SK-N-MC (cell line): ENCODE data around the gene SLC5A11.
A peak's percentile ranks its signal among the peaks of the same experiment; 100 is the strongest.

Source experiments
- DNase-seq: peaks from one replicate; pipeline ENCODE4 v3.0.0-alpha.2; 2011; ENCODE audit warnings: low read depth, low spot score
- H3K27ac ChIP-seq: fragments of 200-600 bp; sonication (generic); 2 replicates; pipeline ENCODE4 v1.5.1; 2016; ENCODE audit warnings: mixed run types
- H3K36me3 ChIP-seq: fragments of 200-600 bp; sonication (generic); 2 replicates; pipeline ENCODE4 v1.6.1; 2017; ENCODE audit warnings: antibody characterized with exemption, low read length, mixed read lengths; ENCODE audit not compliant: insufficient read depth
- H3K4me3 ChIP-seq: fragments of 200-600 bp; sonication (generic); 2 replicates; pipeline ENCODE4 v1.5.1; 2016
- H3K9ac ChIP-seq: fragments of 200-600 bp; sonication (generic); 2 replicates; pipeline ENCODE4 v1.8.0; 2017; ENCODE audit warnings: mixed run types, mixed read lengths; ENCODE audit not compliant: insufficient read length
- H3K9me3 ChIP-seq: fragments of 200-600 bp; sonication (generic); 2 replicates; pipeline ENCODE4 v1.6.1; 2017; ENCODE audit warnings: low read depth, mild to moderate bottlenecking, antibody characterized with exemption, low read length, moderate library complexity, mixed read lengths
- EZH2 ChIP-seq: fragments of 200-600 bp; sonication (generic); IDR thresholded peaks from one replicate; pipeline ENCODE4 v1.6.1; 2017; ENCODE audit warnings: antibody characterized with exemption
- FOXP2 ChIP-seq: optimal IDR thresholded peaks from 2 replicates; pipeline ENCODE3; 2011; ENCODE audit warnings: mild to moderate bottlenecking, moderate library complexity; ENCODE audit not compliant: insufficient read depth; ENCODE audit errors: extremely low read length, control extremely low read depth
- POLR2AphosphoS5 ChIP-seq: IDR thresholded peaks from 2 replicates; pipeline ENCODE4 v1.6.1; 2012; ENCODE audit warnings: mild to moderate bottlenecking, low read depth, low read length, borderline replicate concordance

The SLC5A11 gene

GRCh38 chr16:24829153-24829552 lies 16.6 kb upstream of the SLC5A11 start:
- H3K9ac ChIP-seq, result no peak overlapping the region
- H3K27ac ChIP-seq, result no peak overlapping the region
- no peak overlapping the region for H3K4me3 ChIP-seq
- DNase-seq, result no peak
- TF ChIP-seq EZH2 (no peak), POLR2AphosphoS5 (no peak)
- peaks cover 29% of the 10 kb centered on the region for H3K36me3 ChIP-seq
- H3K9me3 ChIP-seq, result no peaks in the 10 kb centered on the region

- no peaks in the 10 kb centered on the region for H3K9me3 ChIP-seq
- peaks cover 2% of the 10 kb centered on the region; the same call in 1 of the 2 replicates for H3K36me3 ChIP-seq
- no peak overlapping the region for H3K9ac ChIP-seq
- DNase-seq, result no peak
- H3K4me3 ChIP-seq, result no peak overlapping the region
- no peak for TF ChIP-seq EZH2
- no peak for TF ChIP-seq FOXP2
- TF ChIP-seq POLR2AphosphoS5, result no peak
- H3K27ac ChIP-seq, result no peak overlapping the region
These were observed 12.4 kb upstream of the SLC5A11 start for GRCh38 chr16:24833352-24833751.

- Histone ChIP-seq H3K36me3 (no peaks in the 10 kb centered on the region), H3K9ac (no peak overlapping the region), H3K27ac (no peak overlapping the region), H3K9me3 (no peaks in the 10 kb centered on the region), H3K4me3 (no peak overlapping the region)
- DNase-seq, result peak; percentile 10
- TF ChIP-seq FOXP2, result no peak
- TF ChIP-seq EZH2, result no peak
- TF ChIP-seq POLR2AphosphoS5, result no peak
These were observed 11.1 kb upstream of the SLC5A11 start for GRCh38 chr16:24834459-24835335.

- TF ChIP-seq FOXP2 (no peak), POLR2AphosphoS5 (no peak), EZH2 (no peak)
- H3K9ac ChIP-seq, result no peak overlapping the region
- H3K27ac ChIP-seq, result no peak overlapping the region
- no peaks in the 10 kb centered on the region for H3K36me3 ChIP-seq
- H3K9me3 ChIP-seq, result no peaks in the 10 kb centered on the region
- DNase-seq, result no peak
- no peak overlapping the region for H3K4me3 ChIP-seq
These were observed 8.9 kb upstream of the SLC5A11 start for GRCh38 chr16:24836836-24837235.

- Histone ChIP-seq H3K36me3 (no peaks in the 10 kb centered on the region), H3K9ac (no peak overlapping the region), H3K9me3 (no peaks in the 10 kb centered on the region), H3K4me3 (no peak overlapping the region), H3K27ac (no peak overlapping the region)
- TF ChIP-seq EZH2 (no peak), FOXP2 (no peak)
- DNase-seq, result no peak
These were observed 7.8 kb upstream of the SLC5A11 start for GRCh38 chr16:24837969-24838368.

- Histone ChIP-seq H3K9me3 (no peaks in the 10 kb centered on the region), H3K9ac (peak overlapping the region; percentile 53), H3K36me3 (no peaks in the 10 kb centered on the region), H3K4me3 (no peak overlapping the region), H3K27ac (no peak overlapping the region)
- no peak for DNase-seq
- TF ChIP-seq FOXP2 (no peak), EZH2 (no peak), POLR2AphosphoS5 (no peak)
These were observed 7.1 kb upstream of the SLC5A11 start for GRCh38 chr16:24838554-24839266.

GRCh38 chr16:24839347-24839972 lies 6.3 kb upstream of the SLC5A11 start:
- Histone ChIP-seq H3K4me3 (no peak overlapping the region), H3K27ac (no peak overlapping the region), H3K9me3 (no peaks in the 10 kb centered on the region), H3K36me3 (no peaks in the 10 kb centered on the region), H3K9ac (no peak overlapping the region)
- DNase-seq, result no peak
- no peak for TF ChIP-seq FOXP2
- TF ChIP-seq POLR2AphosphoS5, result no peak
- TF ChIP-seq EZH2, result no peak

GRCh38 chr16:24841291-24841690 lies 4.5 kb upstream of the SLC5A11 start:
- DNase-seq, result no peak
- TF ChIP-seq FOXP2, result no peak
- no peak for TF ChIP-seq POLR2AphosphoS5
- no peak for TF ChIP-seq EZH2
- H3K9me3 ChIP-seq, result no peaks in the 10 kb centered on the region
- no peaks in the 10 kb centered on the region for H3K36me3 ChIP-seq
- no peak overlapping the region for H3K9ac ChIP-seq
- H3K4me3 ChIP-seq, result no peak overlapping the region
- H3K27ac ChIP-seq, result no peak overlapping the region
